Measurements from ENCODE around the gene SHMT2. TPM values are rescaled to one million over a fixed set of nuclear protein-coding genes. Genes with fewer than 3 reads are reported as not detected.

Gene SHMT2
- total and polyA plus RNA-seq, 9 of the 15 experiments (the other 6 are each of a cell fraction or from before 2014, with no cell fraction given): 46.1 to 319 (median 115) TPM

GRCh38 chr12:57248934-57249742 is 19.6 kb downstream of the SHMT2 start:
- Histone ChIP-seq H3K36me3 (ENCODE audit: control insufficient read depth, insufficient read depth, low read length) (no peaks in the 10 kb centered on the region), H3K79me2 (ENCODE audit: control insufficient read depth, insufficient read depth, low read length) (no peaks in the 10 kb centered on the region), H3K27ac (ENCODE audit: extremely low read depth, low read depth, low read length) (peak overlapping the region; percentile 4; the same call in 1 of the 3 replicates), H2AFZ (ENCODE audit: low read depth, low read length) (peak overlapping the region; percentile 67), H3K9me1 (ENCODE audit: control insufficient read depth, insufficient read depth, low read length) (no peaks in the 10 kb centered on the region), H3K9me3 (replicated peaks; ENCODE audit: control insufficient read depth, insufficient read depth, low read depth, low read length) (no peaks in the 10 kb centered on the region), H4K20me1 (replicated peaks; ENCODE audit: control insufficient read depth, insufficient read depth, low read length) (no peaks in the 10 kb centered on the region), H3K27me3 (ENCODE audit: control insufficient read depth in 2 of 2, insufficient read depth in 2 of 2, low read length in 2 of 2) (no peaks in the 10 kb centered on the region), H3K9ac (ENCODE audit: insufficient read depth in 1 of 2, low read depth in 2 of 2, low read length in 2 of 2) (peak overlapping the region; percentile 17 to 59; a peak in 1 of 4 replicates), H3K4me2 (ENCODE audit: insufficient read depth, low read length) (peak overlapping the region; percentile 16), H3K4me1 (replicated peaks in 1 of 2; ENCODE audit: control insufficient read depth in 2 of 2, insufficient read depth in 2 of 2, low read length in 2 of 2) (peaks cover 13 to 14% of the 10 kb centered on the region in 2 experiments), H3K4me3 (no peak overlapping the region)
- ChIA-PET POLR2A (interaction anchor here (0.6 to 1.4 kb wide), 4 partner anchors 12 to 206 kb away, joined by 3 to 5 read pairs (median 3); partner anchors contain the start of gene INHBE), CTCF (ENCODE audit: low intra/inter-chr PET ratio) (interaction anchor here (1.1 kb wide), 1 partner anchor 213 kb away, joined by 4 read pairs; no protein-coding TSS in a partner anchor)
- DNase-seq (ENCODE audit: extremely low read depth in 1 of 4, low spot score in 3 of 4): peak; percentile 71 to 76 (median 72)
- intact Hi-C loops (cut with micrococcal nuclease) (loop anchor here (10.0 kb wide), 1 partner anchor 124 kb away; the partner anchor contains the start of gene LRP1), in situ Hi-C loops (cut with MboI) (no loop called here)
- BruUV-seq (replicated peaks): no TSS peak
- peak; percentile 93 for FAIRE-seq
- WGBS (ENCODE audit: insufficient coverage, low coverage, missing lambda C conversion rate): 19% methylated on average over 7 of the region's 7 CpGs
- ATAC-seq: peak; percentile 59
- TF ChIP-seq, protein P1, sequence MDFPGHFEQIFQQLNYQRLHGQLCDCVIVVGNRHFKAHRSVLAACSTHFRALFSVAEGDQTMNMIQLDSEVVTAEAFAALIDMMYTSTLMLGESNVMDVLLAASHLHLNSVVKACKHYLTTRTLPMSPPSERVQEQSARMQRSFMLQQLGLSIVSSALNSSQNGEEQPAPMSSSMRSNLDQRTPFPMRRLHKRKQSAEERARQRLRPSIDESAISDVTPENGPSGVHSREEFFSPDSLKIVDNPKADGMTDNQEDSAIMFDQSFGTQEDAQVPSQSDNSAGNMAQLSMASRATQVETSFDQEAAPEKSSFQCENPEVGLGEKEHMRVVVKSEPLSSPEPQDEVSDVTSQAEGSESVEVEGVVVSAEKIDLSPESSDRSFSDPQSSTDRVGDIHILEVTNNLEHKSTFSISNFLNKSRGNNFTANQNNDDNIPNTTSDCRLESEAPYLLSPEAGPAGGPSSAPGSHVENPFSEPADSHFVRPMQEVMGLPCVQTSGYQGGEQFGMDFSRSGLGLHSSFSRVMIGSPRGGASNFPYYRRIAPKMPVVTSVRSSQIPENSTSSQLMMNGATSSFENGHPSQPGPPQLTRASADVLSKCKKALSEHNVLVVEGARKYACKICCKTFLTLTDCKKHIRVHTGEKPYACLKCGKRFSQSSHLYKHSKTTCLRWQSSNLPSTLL (IDR thresholded peaks at IDR 0.05): no peak
- TF ChIP-seq TBP (optimal IDR thresholded peaks at IDR 0.05; ENCODE audit: low read depth, low read length) (peak; percentile 13), CTCF (IDR thresholded peaks at IDR 0.05 in 2 of 3, conservative IDR thresholded peaks at IDR 0.05 in 1 of 3; ENCODE audit: insufficient read depth in 2 of 3, low read depth in 1 of 3, low read length in 3 of 3) (peak; percentile 15 to 33 (median 20); a peak in 3 of 6 replicates), RERE (CRISPR knock-in tag; IDR thresholded peaks at IDR 0.05; ENCODE audit: borderline replicate concordance) (no peak), ZBED1 (IDR thresholded peaks at IDR 0.05) (no peak), ZNF717 (CRISPR knock-in tag; IDR thresholded peaks at IDR 0.05) (no peak), SMARCE1 (IDR thresholded peaks at IDR 0.05) (0 out of 2 replicates have a peak, but pooled peaks have one; percentile 15), DPF2 (IDR thresholded peaks at IDR 0.05) (peak; percentile 64), GABPB1 (CRISPR knock-in tag; IDR thresholded peaks at IDR 0.05) (no peak), ZBTB7A (IDR thresholded peaks at IDR 0.05; ENCODE audit: borderline replicate concordance, control insufficient read depth, low read depth, low read length) (peak; percentile 38; the same call in 1 of the 2 replicates), ETV6 (IDR thresholded peaks at IDR 0.05; ENCODE audit: borderline replicate concordance in 1 of 2, low read depth in 2 of 2, low read length in 1 of 2) (no peak), ETV6 (CRISPR knock-in tag; IDR thresholded peaks at IDR 0.05; ENCODE audit: borderline replicate concordance) (no peak)

Measured in K562 (cell line).